Neural crest cell (in vitro differentiated cells): ENCODE data around the gene CPA3. TPM values are rescaled to one million over a fixed set of nuclear protein-coding genes. Genes with fewer than 3 reads are reported as not detected.

Experiments
- DNase-seq: peaks from one replicate; pipeline ENCODE4 v3.0.0; 2021; ENCODE audit warnings: low read depth, mixed read lengths, low spot score
- H3K27ac Mint-ChIP-seq: one replicate; pipeline ENCODE4 v1.8.0; 2021; ENCODE audit warnings: mild to moderate bottlenecking, mixed read lengths; ENCODE audit not compliant: unreplicated experiment
- H3K27me3 Mint-ChIP-seq: 2 replicates; pipeline ENCODE4 v1.8.0; 2021; ENCODE audit warnings: low read depth, mild to moderate bottlenecking, mixed read lengths
- H3K36me3 Mint-ChIP-seq: 2 replicates; pipeline ENCODE4 v1.8.0; 2021; ENCODE audit warnings: low read depth, mild to moderate bottlenecking, mixed read lengths
- H3K4me1 Mint-ChIP-seq: 2 replicates; pipeline ENCODE4 v1.8.0; 2021; ENCODE audit warnings: mixed read lengths
- H3K4me3 Mint-ChIP-seq: one replicate; pipeline ENCODE4 v1.8.0; 2021; ENCODE audit warnings: mild to moderate bottlenecking, mixed read lengths
- H3K9me3 Mint-ChIP-seq: 2 replicates; pipeline ENCODE4 v1.8.0; 2021; ENCODE audit warnings: mixed read lengths
- long read RNA-seq: library from polyadenylated mRNA; unstranded; transcript quantifications from one replicate; pipeline ENCODE4 v2.0.0, GENCODE V29; 2020
- total RNA-seq: library from RNA; stranded (reverse); gene quantifications from 2 replicates; pipeline ENCODE4 v1.2.1, GENCODE V29; 2021
- TF ChIP-seq, protein P1 (sequence below): fragments of 200-600 bp; sonication (generic); conservative IDR thresholded peaks from 2 replicates; pipeline ENCODE4 v1.5.0; 2021; ENCODE audit warnings: antibody characterized with exemption, mild to moderate bottlenecking

Gene CPA3
- not detected in 2 replicates for total RNA-seq
- long read RNA-seq, result 0 reads

GRCh38 chr3:148865049-148865448 is at the start of gene CPA3:
Gene CPA3 (plus strand): TSS chr3:148865296. CDS start chr3:148865308, 12 bp downstream.
- Mint-ChIP-seq H3K27me3 (no peaks in the 10 kb centered on the region), H3K4me3 (no peak within 1 kb of the TSS), H3K27ac (no peak within 1 kb of the TSS), H3K4me1 (no peaks in the 10 kb centered on the region), H3K9me3 (no peaks in the 10 kb centered on the region), H3K36me3 (no peaks in the 10 kb centered on the region)
- DNase-seq, result no peak
- TF ChIP-seq, protein P1, sequence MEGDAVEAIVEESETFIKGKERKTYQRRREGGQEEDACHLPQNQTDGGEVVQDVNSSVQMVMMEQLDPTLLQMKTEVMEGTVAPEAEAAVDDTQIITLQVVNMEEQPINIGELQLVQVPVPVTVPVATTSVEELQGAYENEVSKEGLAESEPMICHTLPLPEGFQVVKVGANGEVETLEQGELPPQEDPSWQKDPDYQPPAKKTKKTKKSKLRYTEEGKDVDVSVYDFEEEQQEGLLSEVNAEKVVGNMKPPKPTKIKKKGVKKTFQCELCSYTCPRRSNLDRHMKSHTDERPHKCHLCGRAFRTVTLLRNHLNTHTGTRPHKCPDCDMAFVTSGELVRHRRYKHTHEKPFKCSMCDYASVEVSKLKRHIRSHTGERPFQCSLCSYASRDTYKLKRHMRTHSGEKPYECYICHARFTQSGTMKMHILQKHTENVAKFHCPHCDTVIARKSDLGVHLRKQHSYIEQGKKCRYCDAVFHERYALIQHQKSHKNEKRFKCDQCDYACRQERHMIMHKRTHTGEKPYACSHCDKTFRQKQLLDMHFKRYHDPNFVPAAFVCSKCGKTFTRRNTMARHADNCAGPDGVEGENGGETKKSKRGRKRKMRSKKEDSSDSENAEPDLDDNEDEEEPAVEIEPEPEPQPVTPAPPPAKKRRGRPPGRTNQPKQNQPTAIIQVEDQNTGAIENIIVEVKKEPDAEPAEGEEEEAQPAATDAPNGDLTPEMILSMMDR, result no peak

DNA sequence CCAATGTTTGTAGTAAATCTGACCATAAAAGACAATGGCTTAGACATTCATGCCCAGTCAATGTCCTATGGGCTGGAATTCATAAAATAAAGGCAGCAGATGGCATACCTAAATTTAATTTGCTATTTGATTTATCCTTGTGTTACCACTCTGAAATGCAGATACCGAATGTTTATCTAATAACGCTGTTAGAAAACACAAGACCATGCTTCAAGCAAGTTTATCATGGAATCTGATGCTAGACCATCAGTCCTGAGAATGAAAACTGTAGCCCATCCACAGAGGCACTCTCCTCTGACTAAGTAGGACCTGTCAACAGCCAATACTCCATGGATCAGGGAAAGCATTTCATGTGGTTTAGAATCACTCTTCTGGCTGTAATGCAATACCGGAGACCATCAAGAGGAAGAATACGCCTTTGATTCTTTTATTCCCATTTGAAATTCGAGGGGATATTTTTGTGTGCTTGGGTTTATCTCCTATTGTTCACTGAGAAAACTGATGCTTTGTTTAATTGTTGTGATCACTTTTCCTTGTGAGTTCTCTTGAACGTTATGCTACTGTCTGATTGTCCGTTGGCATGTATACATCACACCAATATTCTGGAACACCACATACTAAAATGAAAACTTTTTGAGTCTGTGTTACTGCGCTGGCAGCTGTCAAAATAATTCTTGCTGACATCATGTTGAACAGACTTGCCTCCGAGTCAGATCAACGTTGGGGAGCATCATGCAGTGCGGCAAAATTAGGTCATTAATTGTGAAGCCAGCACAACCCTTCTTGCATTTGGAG is 49.6 kb upstream of the CPA3 start:
- no peak overlapping the region for H3K4me3 Mint-ChIP-seq
- H3K27ac Mint-ChIP-seq, result no peak overlapping the region
- TF ChIP-seq, protein P1, result no peak
- H3K9me3 Mint-ChIP-seq, result peaks cover 9% of the 10 kb centered on the region
- no peaks in the 10 kb centered on the region for H3K27me3 Mint-ChIP-seq
- no peak for DNase-seq
- peaks cover 8% of the 10 kb centered on the region for H3K36me3 Mint-ChIP-seq
- H3K4me1 Mint-ChIP-seq, result no peaks in the 10 kb centered on the region

DNA sequence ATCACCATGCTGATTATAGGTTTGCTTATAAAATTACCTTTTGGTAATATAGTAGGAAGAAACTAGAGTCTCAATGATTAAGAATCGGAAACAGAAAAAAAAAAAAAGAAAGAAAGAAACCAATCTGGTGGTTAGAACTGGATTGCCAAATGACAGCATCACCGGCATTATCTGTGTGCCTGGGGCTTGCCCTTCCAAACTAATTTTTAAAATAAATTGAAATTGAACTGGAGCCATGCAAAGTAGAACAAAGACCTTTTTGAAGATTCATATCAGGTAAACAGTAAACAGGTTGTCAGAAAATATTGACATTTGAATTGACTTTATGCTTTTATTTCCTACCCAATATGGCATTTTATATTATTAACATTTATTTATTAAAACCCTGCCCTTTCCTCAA is 48.7 kb upstream of the CPA3 start:
- Mint-ChIP-seq H3K4me1 (no peaks in the 10 kb centered on the region), H3K27ac (no peak overlapping the region), H3K4me3 (no peak overlapping the region), H3K27me3 (no peaks in the 10 kb centered on the region), H3K9me3 (peaks cover 4% of the 10 kb centered on the region), H3K36me3 (peaks cover 6% of the 10 kb centered on the region)
- no peak for DNase-seq
- TF ChIP-seq, protein P1, result no peak

DNA sequence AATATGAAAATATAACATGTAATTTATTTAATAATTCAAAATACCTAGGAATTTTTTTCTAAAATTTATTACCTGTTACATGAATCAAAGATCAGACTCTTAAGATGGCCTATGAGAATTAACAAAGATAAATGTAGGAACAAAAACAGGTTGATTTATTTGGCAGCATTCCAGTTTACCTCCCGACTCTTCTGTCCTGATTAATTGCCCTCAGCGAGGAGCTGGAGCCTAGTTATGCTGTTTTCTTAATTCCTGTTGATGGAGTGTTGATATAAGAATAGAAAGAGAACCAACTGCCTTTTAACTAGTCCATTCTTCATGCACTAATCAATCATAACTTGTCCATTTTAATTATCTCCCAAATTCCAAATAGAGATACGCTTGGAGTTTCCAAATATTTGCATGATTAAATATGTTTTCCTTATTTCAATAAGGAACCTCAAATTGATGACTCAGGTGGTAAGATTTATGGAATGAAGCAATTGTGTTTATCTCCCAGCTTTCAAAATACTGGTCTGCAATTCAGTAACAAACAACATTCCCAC is 48.0 kb upstream of the CPA3 start:
- TF ChIP-seq, protein P1, result no peak
- no peaks in the 10 kb centered on the region for H3K27me3 Mint-ChIP-seq
- no peaks in the 10 kb centered on the region for H3K4me1 Mint-ChIP-seq
- no peak for DNase-seq
- H3K9me3 Mint-ChIP-seq, result peaks cover 4% of the 10 kb centered on the region
- peaks cover 5% of the 10 kb centered on the region for H3K36me3 Mint-ChIP-seq
- no peak overlapping the region for H3K4me3 Mint-ChIP-seq
- H3K27ac Mint-ChIP-seq, result no peak overlapping the region

DNA sequence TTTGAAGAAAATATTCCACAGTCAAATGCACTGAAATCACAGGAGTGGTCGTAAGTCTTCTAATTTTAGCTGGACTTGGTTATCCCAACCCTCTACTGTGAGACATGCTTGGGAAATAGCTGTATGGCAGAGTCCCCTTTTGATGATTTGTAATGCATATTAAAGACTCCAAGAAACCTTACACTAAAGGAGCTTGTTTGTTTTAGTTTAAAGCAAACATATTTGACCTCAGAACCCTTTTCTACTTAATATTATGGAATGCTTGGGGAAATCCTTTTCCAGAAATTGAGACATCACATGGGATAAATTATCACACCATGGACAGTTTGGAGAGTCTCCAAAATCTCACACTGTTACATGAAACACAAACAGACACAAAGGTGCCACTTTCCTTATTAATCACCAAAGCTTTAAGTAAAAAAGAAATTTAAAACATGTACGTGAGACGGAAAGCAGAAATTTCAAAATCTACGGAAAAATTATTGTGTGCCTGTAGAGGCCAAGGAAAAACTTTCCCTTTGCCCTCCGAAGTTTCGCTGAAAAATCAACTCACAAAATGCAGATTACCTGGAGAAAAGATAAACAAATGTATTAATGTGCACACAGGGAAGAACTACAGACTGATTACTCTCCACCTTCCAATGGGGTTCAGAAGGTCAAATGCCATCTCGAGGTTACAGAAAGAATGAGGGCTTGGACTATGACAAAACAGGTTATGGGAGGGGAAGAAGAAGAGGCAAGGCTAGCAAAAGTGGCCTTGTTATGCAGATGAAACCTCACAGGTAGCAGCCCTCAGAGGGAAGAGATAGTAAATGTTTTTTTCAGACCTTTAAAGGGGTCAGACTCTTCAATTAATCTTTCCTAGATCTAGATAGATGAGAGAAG is 44.5 kb upstream of the CPA3 start:
- Mint-ChIP-seq H3K36me3 (no peaks in the 10 kb centered on the region), H3K9me3 (no peaks in the 10 kb centered on the region), H3K27ac (no peak overlapping the region), H3K4me3 (no peak overlapping the region), H3K27me3 (no peaks in the 10 kb centered on the region), H3K4me1 (no peaks in the 10 kb centered on the region)
- no peak for DNase-seq
- TF ChIP-seq, protein P1, result no peak
